IMR-90 (cell line): ENCODE data around the gene DOCK10. TPM values are rescaled to one million over a fixed set of nuclear protein-coding genes. Genes with fewer than 3 reads are reported as not detected.

ENCODE experiments used
- ATAC-seq: fragments of 200-7000 bp; cut with Tn5 transposase; 2 replicates; pipeline ENCODE4 v1.9.1; 2020; ENCODE audit warnings: low read depth, mild to moderate bottlenecking, moderate library complexity
- BruUV-seq: library from RNA; stranded (reverse); fragments of 400-500 nt; replicated peaks from 2 replicates; lab custom pipeline; 2021; lab: Mats Ljungman, UMichigan
- CTCF ChIA-PET: fragments of 300-600 bp; formaldehyde crosslinking; extraction: SDS; loops from one replicate; lab custom pipeline; 2021; ENCODE audit warnings: antibody characterized with exemption; lab: Yijun Ruan, JAX
- POLR2A ChIA-PET: fragments of 300-600 bp; sonication (Branson Sonifier 250); formaldehyde crosslinking; loops from one replicate; lab custom pipeline; 2022; ENCODE audit warnings: antibody characterized with exemption; ENCODE audit not compliant: unreplicated experiment; lab: Charles Lee
- DNase-seq: peaks from one replicate; pipeline ENCODE4 v3.0.0; 2013
- H2AFZ ChIP-seq: replicated peaks from 2 replicates; pipeline ENCODE3; 2013; ENCODE audit warnings: low read length, mild to moderate bottlenecking; ENCODE audit not compliant: poor library complexity
- H2AK5ac ChIP-seq: 2 replicates; pipeline ENCODE4 v1.6.1; 2013; ENCODE audit warnings: low read depth, low read length, inconsistent platforms
- H2AK9ac ChIP-seq: replicated peaks from 2 replicates; pipeline ENCODE3; 2013; ENCODE audit warnings: mild to moderate bottlenecking, low read depth, low read length, moderate library complexity; ENCODE audit not compliant: poor library complexity
- H2BK120ac ChIP-seq: 2 replicates; pipeline ENCODE4 v1.6.1; 2013; ENCODE audit warnings: low read depth, low read length, inconsistent platforms
- H2BK15ac ChIP-seq: 3 replicates; pipeline ENCODE4 v1.6.1; 2013; ENCODE audit warnings: low read depth, low read length, inconsistent platforms
- H2BK20ac ChIP-seq: 2 replicates; pipeline ENCODE4 v1.6.1; 2013; ENCODE audit warnings: low read depth, mild to moderate bottlenecking, inconsistent platforms, low read length, moderate library complexity
- H2BK5ac ChIP-seq: 2 replicates; pipeline ENCODE4 v1.6.1; 2013; ENCODE audit warnings: mild to moderate bottlenecking, low read depth, low read length, inconsistent platforms; ENCODE audit not compliant: poor library complexity, severe bottlenecking
- H3K14ac ChIP-seq: replicated peaks from 2 replicates; pipeline ENCODE4 v1.6.1; 2013; ENCODE audit warnings: low read depth, low read length, inconsistent platforms
- H3K18ac ChIP-seq: 2 replicates; pipeline ENCODE4 v1.6.1; 2013; ENCODE audit warnings: low read depth, low read length, control low read depth
- H3K23ac ChIP-seq: 2 replicates; pipeline ENCODE4 v1.6.1; 2013; ENCODE audit warnings: low read depth, low read length, inconsistent platforms
- H3K27ac ChIP-seq: 2 replicates; pipeline ENCODE4 v1.5.1; 2013; ENCODE audit warnings: mild to moderate bottlenecking, control low read depth, low read length; ENCODE audit not compliant: insufficient read depth
- H3K27me3 ChIP-seq: 2 replicates; pipeline ENCODE4 v1.6.1; 2013; ENCODE audit warnings: low read length; ENCODE audit not compliant: control insufficient read depth, insufficient read depth
- H3K36me3 ChIP-seq: 2 replicates; pipeline ENCODE4 v1.6.1; 2013; ENCODE audit warnings: low read length, mixed read lengths; ENCODE audit not compliant: control insufficient read depth, insufficient read depth
- H3K4ac ChIP-seq: 2 replicates; pipeline ENCODE4 v1.6.1; 2013; ENCODE audit warnings: low read depth, low read length, inconsistent platforms
- H3K4me1 ChIP-seq: 2 replicates; pipeline ENCODE4 v1.6.1; 2013; ENCODE audit warnings: low read length, mixed read lengths; ENCODE audit not compliant: control insufficient read depth, insufficient read depth
- H3K4me2 ChIP-seq: 2 replicates; pipeline ENCODE4 v1.6.1; 2013; ENCODE audit warnings: low read depth, mild to moderate bottlenecking, control low read depth, low read length, moderate library complexity
- H3K4me3 ChIP-seq: 2 replicates; pipeline ENCODE4 v1.5.1; 2013; ENCODE audit warnings: low read depth, mild to moderate bottlenecking, control low read depth, low read length, moderate library complexity; ENCODE audit not compliant: insufficient read depth
- H3K56ac ChIP-seq: 2 replicates; pipeline ENCODE4 v1.6.1; 2013; ENCODE audit warnings: low read length, inconsistent platforms; ENCODE audit not compliant: insufficient read depth; ENCODE audit errors: extremely low read depth
- H3K79me1 ChIP-seq, 2 experiments: 2 replicates each; pipeline ENCODE4 v1.6.1; 2013; ENCODE audit warnings: low read length in 2 of 2, inconsistent platforms in 1 of 2, low read depth in 1 of 2
- H3K9ac ChIP-seq: 2 replicates; pipeline ENCODE4 v1.6.1; 2013; ENCODE audit warnings: low read depth, low read length, control low read depth
- H3K9me1 ChIP-seq: 2 replicates; pipeline ENCODE4 v1.6.1; 2013; ENCODE audit warnings: low read length, inconsistent platforms; ENCODE audit not compliant: insufficient read depth
- H3K9me3 ChIP-seq: 2 replicates; pipeline ENCODE4 v1.6.1; 2013; ENCODE audit warnings: low read length; ENCODE audit not compliant: control insufficient read depth, insufficient read depth
- H4K20me1 ChIP-seq: 2 replicates; pipeline ENCODE4 v1.6.1; 2013; ENCODE audit warnings: low read length, inconsistent platforms; ENCODE audit not compliant: insufficient read depth
- H4K5ac ChIP-seq: 2 replicates; pipeline ENCODE4 v1.6.1; 2013; ENCODE audit warnings: mild to moderate bottlenecking, low read depth, low read length, control low read depth
- H4K8ac ChIP-seq, 2 experiments: 2 replicates each; pipeline ENCODE4 v1.6.1; 2013; ENCODE audit warnings: low read depth in 2 of 2, low read length in 2 of 2, control low read depth in 1 of 2, inconsistent platforms in 1 of 2
- H4K91ac ChIP-seq: 2 replicates; pipeline ENCODE4 v1.6.1; 2013; ENCODE audit warnings: low read depth, low read length, inconsistent platforms; ENCODE audit not compliant: insufficient read depth
- BHLHE40 ChIP-seq: fragments of 150-350 bp; IDR thresholded peaks from 2 replicates; pipeline ENCODE4 v1.6.1; 2016; ENCODE audit warnings: mild to moderate bottlenecking, low read depth, low read length
- CEBPB ChIP-seq: IDR thresholded peaks from 2 replicates; pipeline ENCODE4 v1.6.1; 2012; ENCODE audit warnings: low read depth, low read length, improper control_type of control experiment
- CHD1 ChIP-seq: IDR thresholded peaks from 2 replicates; pipeline ENCODE4 v1.6.1; 2012; ENCODE audit warnings: low read depth, low read length, improper control_type of control experiment
- FOS ChIP-seq: fragments of 150-350 bp; IDR thresholded peaks from 2 replicates; pipeline ENCODE4 v1.6.1; 2016; ENCODE audit warnings: low read depth, low read length
- MAFK ChIP-seq: IDR thresholded peaks from 2 replicates; pipeline ENCODE4 v1.6.1; 2012; ENCODE audit warnings: low read depth, low read length, improper control_type of control experiment
- MAZ ChIP-seq: IDR thresholded peaks from 2 replicates; pipeline ENCODE4 v1.6.1; 2012; ENCODE audit warnings: low read depth, mild to moderate bottlenecking, low read length, improper control_type of control experiment, moderate library complexity, borderline replicate concordance
- MXI1 ChIP-seq: IDR thresholded peaks from 2 replicates; pipeline ENCODE4 v1.6.1; 2012; ENCODE audit warnings: low read depth, mild to moderate bottlenecking, low read length, moderate library complexity, borderline replicate concordance
- NFE2L2 ChIP-seq: fragments of 150-350 bp; IDR thresholded peaks from 2 replicates; pipeline ENCODE4 v1.6.1; 2016; ENCODE audit warnings: low read depth, mild to moderate bottlenecking, low read length
- POLR2A ChIP-seq: IDR thresholded peaks from 2 replicates; pipeline ENCODE4 v1.6.1; 2012; ENCODE audit warnings: mild to moderate bottlenecking, low read depth, low read length
- RAD21 ChIP-seq: IDR thresholded peaks from 2 replicates; pipeline ENCODE4 v1.6.1; 2012; ENCODE audit warnings: low read length, improper control_type of control experiment
- RCOR1 ChIP-seq: IDR thresholded peaks from 2 replicates; pipeline ENCODE4 v1.6.1; 2012; ENCODE audit warnings: mild to moderate bottlenecking, low read length, improper control_type of control experiment; ENCODE audit not compliant: insufficient replicate concordance
- RFX5 ChIP-seq: IDR thresholded peaks from 2 replicates; pipeline ENCODE4 v1.8.0; 2012; ENCODE audit warnings: low read depth, mild to moderate bottlenecking, low read length, moderate library complexity
- SMC3 ChIP-seq: fragments of 150-350 bp; IDR thresholded peaks from 2 replicates; pipeline ENCODE4 v1.6.1; 2016; ENCODE audit warnings: low read depth, mild to moderate bottlenecking, antibody characterized with exemption, low read length, moderate library complexity
- WGBS, 2 experiments: methylation state at CpG; one replicate each; pipeline versions ENCODE4 v1.1.5 to v1.1.7; 2013; ENCODE audit warnings: missing lambda C conversion rate in 2 of 2; ENCODE audit not compliant: insufficient read length in 1 of 2; ENCODE audit errors: extremely low coverage in 2 of 2; 5-methylcytosine and 5-hydroxymethylcytosine counted together
- dilution Hi-C: fragments of 300-500 bp; cut with HindIII; formaldehyde crosslinking; loops from one replicate; pipeline ENCODE4 v1.14.3; 2018; ENCODE audit warnings: low sequenced_read_pairs; ENCODE audit not compliant: unreplicated experiment
- in situ Hi-C: fragments of 300-500 bp; cut with MboI; formaldehyde crosslinking; loops from 3 replicates; pipeline ENCODE4 v1.14.3; 2019; ENCODE audit warnings: low sequenced_read_pairs, inconsistent platforms, mixed read lengths
- intact Hi-C: fragments of 100-400 bp; cut with micrococcal nuclease; formaldehyde crosslinking; loops from 2 replicates; pipeline ENCODE4 v1.10.0; 2022
- polyA plus RNA-seq, 3 experiments: library from polyadenylated mRNA; depleted of rRNA; stranded (reverse); fragments of >200 nt; gene quantifications; 2 replicates each; pipeline ENCODE4 v1.2.3, GENCODE V29; 2012; ENCODE audit warnings: low replicate concordance in 1 of 3
- total RNA-seq: library from RNA; depleted of rRNA; stranded (reverse); fragments of >200 nt; gene quantifications from 2 replicates; pipeline ENCODE4 v1.2.3, GENCODE V29; 2012
- TF ChIP-seq, protein P1 (sequence below): fragments of 150-350 bp; IDR thresholded peaks from 2 replicates; pipeline ENCODE4 v1.6.1; 2017; ENCODE audit warnings: mild to moderate bottlenecking, antibody characterized with exemption, low read length, low read depth
- TF ChIP-seq, protein P2 (sequence below): fragments of 150-350 bp; IDR thresholded peaks from 2 replicates; pipeline ENCODE4 v1.6.1; 2016; ENCODE audit warnings: low read depth, mild to moderate bottlenecking, low read length, moderate library complexity, borderline replicate concordance
- TF ChIP-seq, protein P3 (sequence below): conservative IDR thresholded peaks from 2 replicates; pipeline ENCODE4 v1.5.1; 2012; ENCODE audit warnings: mild to moderate bottlenecking, low read depth, low read length, improper control_type of control experiment

Gene DOCK10
- total and polyA plus RNA-seq, 2 of the 4 experiments (the other 2 are of a cell fraction), result 58.6 to 75.3 TPM

DNA sequence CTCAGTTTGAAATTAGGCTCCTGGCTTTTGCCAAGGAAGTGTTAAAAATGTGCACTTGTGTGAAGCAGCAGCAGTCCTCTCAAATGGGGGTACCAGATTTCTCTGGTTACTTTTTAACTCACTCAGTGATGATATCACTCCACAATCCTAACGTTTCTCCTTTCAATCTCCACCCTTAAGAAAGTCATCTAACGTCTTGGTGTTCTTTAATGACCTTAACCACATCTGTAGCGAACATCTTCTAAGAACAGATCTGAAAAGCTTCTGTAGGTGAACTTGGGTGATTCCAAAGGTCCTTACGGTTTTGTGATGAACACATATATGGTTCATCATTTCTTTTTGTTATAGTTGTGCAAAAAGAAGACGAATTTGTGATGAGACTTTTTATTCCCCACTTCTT is 73.2 kb downstream of the DOCK10 start:
- TF ChIP-seq POLR2A (no peak), RFX5 (no peak), CEBPB (no peak), CHD1 (no peak), NFE2L2 (no peak), BHLHE40 (no peak), RCOR1 (no peak), MAFK (no peak), SMC3 (no peak), RAD21 (no peak), MXI1 (no peak), MAZ (no peak), FOS (no peak)
- TF ChIP-seq, protein P1, sequence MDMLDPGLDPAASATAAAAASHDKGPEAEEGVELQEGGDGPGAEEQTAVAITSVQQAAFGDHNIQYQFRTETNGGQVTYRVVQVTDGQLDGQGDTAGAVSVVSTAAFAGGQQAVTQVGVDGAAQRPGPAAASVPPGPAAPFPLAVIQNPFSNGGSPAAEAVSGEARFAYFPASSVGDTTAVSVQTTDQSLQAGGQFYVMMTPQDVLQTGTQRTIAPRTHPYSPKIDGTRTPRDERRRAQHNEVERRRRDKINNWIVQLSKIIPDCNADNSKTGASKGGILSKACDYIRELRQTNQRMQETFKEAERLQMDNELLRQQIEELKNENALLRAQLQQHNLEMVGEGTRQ, result no peak
- TF ChIP-seq, protein P2, sequence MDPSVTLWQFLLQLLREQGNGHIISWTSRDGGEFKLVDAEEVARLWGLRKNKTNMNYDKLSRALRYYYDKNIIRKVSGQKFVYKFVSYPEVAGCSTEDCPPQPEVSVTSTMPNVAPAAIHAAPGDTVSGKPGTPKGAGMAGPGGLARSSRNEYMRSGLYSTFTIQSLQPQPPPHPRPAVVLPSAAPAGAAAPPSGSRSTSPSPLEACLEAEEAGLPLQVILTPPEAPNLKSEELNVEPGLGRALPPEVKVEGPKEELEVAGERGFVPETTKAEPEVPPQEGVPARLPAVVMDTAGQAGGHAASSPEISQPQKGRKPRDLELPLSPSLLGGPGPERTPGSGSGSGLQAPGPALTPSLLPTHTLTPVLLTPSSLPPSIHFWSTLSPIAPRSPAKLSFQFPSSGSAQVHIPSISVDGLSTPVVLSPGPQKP, result no peak
- TF ChIP-seq, protein P3, sequence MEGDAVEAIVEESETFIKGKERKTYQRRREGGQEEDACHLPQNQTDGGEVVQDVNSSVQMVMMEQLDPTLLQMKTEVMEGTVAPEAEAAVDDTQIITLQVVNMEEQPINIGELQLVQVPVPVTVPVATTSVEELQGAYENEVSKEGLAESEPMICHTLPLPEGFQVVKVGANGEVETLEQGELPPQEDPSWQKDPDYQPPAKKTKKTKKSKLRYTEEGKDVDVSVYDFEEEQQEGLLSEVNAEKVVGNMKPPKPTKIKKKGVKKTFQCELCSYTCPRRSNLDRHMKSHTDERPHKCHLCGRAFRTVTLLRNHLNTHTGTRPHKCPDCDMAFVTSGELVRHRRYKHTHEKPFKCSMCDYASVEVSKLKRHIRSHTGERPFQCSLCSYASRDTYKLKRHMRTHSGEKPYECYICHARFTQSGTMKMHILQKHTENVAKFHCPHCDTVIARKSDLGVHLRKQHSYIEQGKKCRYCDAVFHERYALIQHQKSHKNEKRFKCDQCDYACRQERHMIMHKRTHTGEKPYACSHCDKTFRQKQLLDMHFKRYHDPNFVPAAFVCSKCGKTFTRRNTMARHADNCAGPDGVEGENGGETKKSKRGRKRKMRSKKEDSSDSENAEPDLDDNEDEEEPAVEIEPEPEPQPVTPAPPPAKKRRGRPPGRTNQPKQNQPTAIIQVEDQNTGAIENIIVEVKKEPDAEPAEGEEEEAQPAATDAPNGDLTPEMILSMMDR, result no peak
- CTCF ChIA-PET, result no interaction called here
- DNase-seq (no peak), ATAC-seq (no peak)
- Histone ChIP-seq H3K4me3 (no peak overlapping the region), H2AK9ac (no peak overlapping the region), H3K27ac (no peak overlapping the region), H2AFZ (no peak overlapping the region), H4K5ac (no peak overlapping the region), H2AK5ac (no peak overlapping the region), H2BK20ac (no peak overlapping the region), H3K14ac (no peak overlapping the region), H3K23ac (no peak overlapping the region), H3K9ac (no peak overlapping the region), H3K56ac (no peak overlapping the region), H2BK120ac (no peak overlapping the region), H3K79me1 (peaks cover 10 to 17% of the 10 kb centered on the region in 2 experiments; a peak in 3 of 4 replicates), H3K18ac (no peak overlapping the region), H3K4ac (no peak overlapping the region), H4K91ac (no peak overlapping the region), H3K4me1 (no peaks in the 10 kb centered on the region), H3K4me2 (no peak overlapping the region), H3K36me3 (no peaks in the 10 kb centered on the region), H3K9me1 (no peaks in the 10 kb centered on the region), H3K9me3 (no peaks in the 10 kb centered on the region), H2BK5ac (no peak overlapping the region), H2BK15ac (no peak overlapping the region), H4K20me1 (no peaks in the 10 kb centered on the region), H4K8ac (no peak overlapping the region), H3K27me3 (no peaks in the 10 kb centered on the region)
- POLR2A ChIA-PET, result no interaction called here
- intact Hi-C loops (no loop called here), in situ Hi-C loops (no loop called here), dilution Hi-C loops (no loop called here)
- WGBS, 2 experiments, result no CpG with 5 or more reads among the region's 5 CpGs
- BruUV-seq, result no TSS peak
